Heart right ventricle (tissue), 16 donors: Measurements from ENCODE around the gene KDM2A. TPM values are rescaled to one million over a fixed set of nuclear protein-coding genes. Genes with fewer than 3 reads are reported as not detected.

Source experiments
- ATAC-seq, 8 donors: fragments of 200-7000 bp; cut with Tn5 transposase; one replicate each; pipeline ENCODE4 v1.9.1; 2020; ENCODE audit warnings: mild to moderate bottlenecking in 8 of 8, moderate library complexity in 8 of 8, moderate number of reproducible peaks in 1 of 8
- DNase-seq, 2 donors: peaks; one replicate each; pipeline ENCODE4 v3.0.0-alpha.2; 2020
- H3K27ac ChIP-seq, 10 donors: fragments of 200-600 bp; sonication (generic) in 2 of 10; one replicate each; pipeline versions ENCODE4 v1.5.0 to v1.8.0; 2020 to 2022; ENCODE audit warnings: mild to moderate bottlenecking in 3 of 10
- H3K27me3 ChIP-seq, 7 donors: fragments of 200-600 bp; one replicate each; pipeline ENCODE4 v1.8.0; 2021 to 2022; ENCODE audit warnings: mild to moderate bottlenecking in 2 of 7
- H3K36me3 ChIP-seq, 9 donors: fragments of 200-600 bp; sonication (generic) in 1 of 9; one replicate each; pipeline versions ENCODE4 v1.5.0 to v1.8.0; 2020 to 2022; ENCODE audit warnings: mild to moderate bottlenecking in 2 of 9
- H3K4me1 ChIP-seq, 9 donors: fragments of 200-600 bp; sonication (generic) in 1 of 9; one replicate each; pipeline versions ENCODE4 v1.5.0 to v1.8.0; 2020 to 2022; ENCODE audit warnings: mild to moderate bottlenecking in 4 of 9
- H3K4me3 ChIP-seq, 10 donors: fragments of 200-600 bp; sonication (generic) in 2 of 10; one replicate each; pipeline versions ENCODE4 v1.5.0 to v1.8.0; 2020 to 2022; ENCODE audit warnings: mild to moderate bottlenecking in 7 of 10, moderate library complexity in 2 of 10
- H3K9me3 ChIP-seq, 11 donors: fragments of 200-600 bp in 10 of 11; sonication (generic) in 2 of 11; one replicate each; pipeline versions ENCODE4 v1.5.0 to v1.8.0; 2013 to 2022; ENCODE audit warnings: mild to moderate bottlenecking in 2 of 11, control low read depth in 1 of 11, moderate library complexity in 1 of 11
- WGBS, 2 donors: extraction: QIAGEN DNeasy Blood & Tissue Kit; methylation state at CpG; one replicate each; pipeline ENCODE4 v1.1.7; 2013; ENCODE audit warnings: inconsistent platforms in 1 of 2; 5-methylcytosine and 5-hydroxymethylcytosine counted together
- intact Hi-C, 10 donors: fragments of 100-400 bp; cut with DNase I; formaldehyde crosslinking; loops; one replicate each; pipeline versions ENCODE4 v1.11.1 to v1.14.2; 2022
- polyA plus RNA-seq, 2 donors: library from polyadenylated mRNA; stranded (reverse); fragments of 200-250 nt; gene quantifications; one replicate each; pipeline ENCODE4 v1.2.3, GENCODE V29; 2013
- total RNA-seq, 10 donors: library from RNA; stranded (reverse); fragmentation: NEBNext Ultra II Directional in 3 of 10; extraction: Animal tissue kit (Norgen Biotek cat#: 25700) in 3 of 10; gene quantifications; one replicate each; pipeline versions ENCODE4 v1.2.1 to v1.2.4, GENCODE V29; 2021 to 2023
- TF ChIP-seq, protein P1 (sequence below), 9 donors: fragments of 200-600 bp; sonication (generic) in 2 of 9; IDR thresholded peaks; one replicate each; pipeline versions ENCODE4 v1.5.0 to v1.8.0; 2021 to 2022; ENCODE audit warnings: antibody characterized with exemption in 9 of 9, mild to moderate bottlenecking in 5 of 9, moderate library complexity in 1 of 9
- donor health status: Arrhythmogenic right ventricular cardiomyopathy.
- donor health status: ischemic (EF 13 %, LVEDD 7.1; RV severe dilation, severe dysfunction).
- donor health status: healthy with polysubstance abuse.
- donor health status: DM: no; HTN: yes; CAD: no.
- donor health status: DM: no; HTN: no; CAD: no.
- donor health status: ischemic (EF 25% LVEDD 6.9; RV normal size, moderate dysfunction).
- donor health status: ischemic (EF 25% LVEDD 5.7; RV mildly dilated, moderate dysfunction).
- donor health status: healthy.
- donor health status: DM: yes; HTN: yes; CAD: no.
- donor health status: Ischemic cardiomyopathy.
- donor health status: ischemic (EF 35%, LVEDD 5.7; RV mildly dilated, moderate dysfunction).
- donor health status: nonischemic (EF 11% LVEDD 7.7; RV severe dilation, severe dysfunction).
- donor health status: DM: yes; HTN: yes; CAD: no.
- donor health status: PGD.
- donor health status: ischemic (EF 29% LVEDD 5.4; RV normal size, mild dysfunction).
- donor health status: nonischemic (EF 23%, LVEDD 6.1; RV moderate dilation, normal function).

The KDM2A gene
- total and polyA plus RNA-seq, 12 donors = 16.5 to 45.7 (median 37.1) TPM

DNA sequence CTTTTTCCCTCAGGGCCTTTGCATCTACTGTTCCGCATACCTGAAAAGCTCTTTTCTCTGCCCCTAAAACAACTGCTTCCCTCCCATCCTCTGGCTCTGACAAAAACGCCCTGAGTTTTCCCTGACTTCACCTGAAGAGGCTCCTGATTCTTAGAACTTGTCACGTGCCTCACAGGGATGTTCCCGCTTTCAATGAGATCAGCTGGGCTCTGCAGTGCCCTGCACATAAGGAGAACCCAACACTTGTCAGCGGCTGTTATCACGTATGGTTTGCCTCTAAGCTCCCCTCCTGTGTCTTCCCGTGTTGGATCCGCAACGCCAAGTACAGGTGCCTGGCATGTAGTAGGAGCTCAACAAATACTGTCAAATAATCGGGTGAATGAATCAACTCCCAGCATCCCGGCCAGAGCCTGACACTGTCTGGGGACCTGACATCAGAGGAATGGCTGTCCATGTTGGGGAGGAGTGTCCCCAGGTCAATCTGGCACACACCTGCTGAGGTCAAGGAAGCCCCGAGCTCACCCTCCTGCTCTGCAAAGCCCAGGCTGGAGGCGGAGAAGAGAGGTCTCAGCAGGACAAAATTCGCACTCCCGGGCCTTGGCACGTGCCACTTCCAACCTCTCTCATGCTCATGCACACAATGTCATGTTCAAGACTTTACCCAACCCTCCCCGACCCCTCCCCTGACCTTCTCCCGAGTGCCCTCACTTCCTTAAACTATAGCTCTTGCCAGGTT is 143.1 kb downstream of the KDM2A start:
- no peaks in the 10 kb centered on the region for H3K9me3 ChIP-seq
- TF ChIP-seq, protein P1, sequence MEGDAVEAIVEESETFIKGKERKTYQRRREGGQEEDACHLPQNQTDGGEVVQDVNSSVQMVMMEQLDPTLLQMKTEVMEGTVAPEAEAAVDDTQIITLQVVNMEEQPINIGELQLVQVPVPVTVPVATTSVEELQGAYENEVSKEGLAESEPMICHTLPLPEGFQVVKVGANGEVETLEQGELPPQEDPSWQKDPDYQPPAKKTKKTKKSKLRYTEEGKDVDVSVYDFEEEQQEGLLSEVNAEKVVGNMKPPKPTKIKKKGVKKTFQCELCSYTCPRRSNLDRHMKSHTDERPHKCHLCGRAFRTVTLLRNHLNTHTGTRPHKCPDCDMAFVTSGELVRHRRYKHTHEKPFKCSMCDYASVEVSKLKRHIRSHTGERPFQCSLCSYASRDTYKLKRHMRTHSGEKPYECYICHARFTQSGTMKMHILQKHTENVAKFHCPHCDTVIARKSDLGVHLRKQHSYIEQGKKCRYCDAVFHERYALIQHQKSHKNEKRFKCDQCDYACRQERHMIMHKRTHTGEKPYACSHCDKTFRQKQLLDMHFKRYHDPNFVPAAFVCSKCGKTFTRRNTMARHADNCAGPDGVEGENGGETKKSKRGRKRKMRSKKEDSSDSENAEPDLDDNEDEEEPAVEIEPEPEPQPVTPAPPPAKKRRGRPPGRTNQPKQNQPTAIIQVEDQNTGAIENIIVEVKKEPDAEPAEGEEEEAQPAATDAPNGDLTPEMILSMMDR (IDR thresholded peaks at IDR 0.05) = no peak
- H3K27me3 ChIP-seq = no peaks in the 10 kb centered on the region
- intact Hi-C loops = loop anchor here in 4 of 10 donors (1.0 to 10.0 kb wide), 5 partner anchors 55 to 123 kb away; no protein-coding TSS in a partner anchor
- peak in 1 of 2 donors; percentile 21 for DNase-seq
- peaks cover 0 to 10% (median 0%) of the 10 kb centered on the region in 9 donors for H3K36me3 ChIP-seq
- WGBS, 2 donors = 56 to 57% methylated on average over 18 of the region's 18 CpGs
- H3K27ac ChIP-seq = peak overlapping the region in 1 of 10 donors; percentile 74
- peaks cover 0 to 47% (median 29%) of the 10 kb centered on the region in 9 donors for H3K4me1 ChIP-seq
- no peak for ATAC-seq
- peak overlapping the region in 5 of 10 donors; percentile 43 to 54 (median 47) for H3K4me3 ChIP-seq

DNA sequence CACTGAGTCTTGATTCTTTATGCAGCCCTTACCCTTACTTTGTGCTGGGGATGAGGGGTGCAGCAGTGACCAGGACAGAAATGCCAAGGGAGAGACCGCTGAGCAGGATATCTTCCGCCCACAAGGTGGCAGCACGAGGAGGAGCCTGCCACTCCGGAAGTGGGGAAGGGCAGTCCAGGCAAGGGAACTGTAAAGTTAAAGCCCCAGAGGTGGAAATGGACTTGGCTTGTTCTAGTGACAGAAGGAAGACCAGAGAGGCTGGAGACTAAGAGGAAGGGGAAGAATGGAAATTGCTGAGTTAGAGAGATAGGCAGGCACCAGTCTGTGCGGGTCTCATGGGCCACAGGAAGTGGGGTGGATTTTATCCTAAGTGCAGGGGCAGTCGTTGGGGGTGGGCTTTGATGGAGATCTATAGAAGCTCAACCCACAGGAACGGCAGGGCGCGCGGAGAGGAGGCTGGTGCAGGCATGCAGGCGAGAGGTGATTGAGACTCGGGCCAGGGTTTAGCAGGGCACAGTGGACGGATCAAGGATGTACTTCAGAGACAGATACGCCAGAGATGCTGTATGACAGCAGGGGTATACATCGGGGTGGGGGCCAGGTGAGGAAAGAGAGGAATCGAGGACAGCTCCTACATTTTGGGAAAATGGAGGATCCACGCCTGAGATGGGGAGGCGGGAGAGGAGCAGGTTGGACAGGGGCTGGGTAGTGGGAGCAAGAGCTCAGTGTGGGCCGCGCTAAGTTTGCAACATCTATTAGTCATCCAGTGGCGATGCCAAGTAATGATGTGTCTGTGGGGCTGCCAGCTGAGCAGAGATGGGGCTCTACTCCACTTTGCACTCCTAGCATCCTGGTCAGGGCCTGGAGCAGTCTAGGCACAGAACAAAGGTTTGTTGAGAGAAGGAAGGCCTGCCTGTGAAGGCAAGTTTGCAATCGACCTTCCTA is 143.9 kb downstream of the KDM2A start:
- H3K4me3 ChIP-seq = peak overlapping the region in 4 of 10 donors; percentile 1 to 11 (median 2)
- H3K9me3 ChIP-seq = no peaks in the 10 kb centered on the region
- DNase-seq (peak; percentile 83 to 87), ATAC-seq (peak; percentile 49 to 82 (median 71))
- H3K36me3 ChIP-seq = peaks cover 0 to 7% (median 0%) of the 10 kb centered on the region in 9 donors
- no peaks in the 10 kb centered on the region for H3K27me3 ChIP-seq
- TF ChIP-seq, protein P1 (IDR thresholded peaks at IDR 0.05) = peak; percentile 66 to 89 (median 83)
- WGBS, 2 donors = 50 to 52% methylated on average over 22 of the region's 22 CpGs
- H3K4me1 ChIP-seq = peaks cover 7 to 48% (median 38%) of the 10 kb centered on the region in 9 donors
- H3K27ac ChIP-seq = peak overlapping the region in 7 of 10 donors; percentile 19 to 74 (median 29)
- intact Hi-C loops = loop anchor here in 4 of 10 donors (1.0 to 10.0 kb wide), 5 partner anchors 54 to 122 kb away; no protein-coding TSS in a partner anchor

- TF ChIP-seq, protein P1 (IDR thresholded peaks at IDR 0.05) = no peak
- no peak for DNase-seq
- intact Hi-C loops = loop anchor here in 3 of 10 donors (2.0 to 10.0 kb wide), 3 partner anchors 53 to 121 kb away; no protein-coding TSS in a partner anchor
- peaks cover 0 to 18% (median 0%) of the 10 kb centered on the region in 9 donors for H3K36me3 ChIP-seq
- H3K9me3 ChIP-seq = no peaks in the 10 kb centered on the region
- ATAC-seq = no peak
- no peaks in the 10 kb centered on the region for H3K27me3 ChIP-seq
- peaks cover 15 to 61% (median 50%) of the 10 kb centered on the region in 9 donors for H3K4me1 ChIP-seq
- 97 to 98% methylated on average over 5 of the region's 5 CpGs for WGBS, 2 donors
- H3K4me3 ChIP-seq = no peak overlapping the region
- H3K27ac ChIP-seq = no peak overlapping the region
These were observed 145.2 kb downstream of the KDM2A start for GRCh38 chr11:67264260-67264659.
